Brain microvascular endothelial cell (primary cell): ENCODE data around the gene TP73.

Experiments
- DNase-seq: peaks from one replicate; pipeline ENCODE4 v3.0.0-alpha.2; 2020
- H3K27ac ChIP-seq: fragments of 250-450 bp; sonication (Bioruptor Pico); 2 replicates; pipeline ENCODE4 v1.5.1; 2020; ENCODE audit warnings: mild to moderate bottlenecking, moderate library complexity
- H3K27me3 ChIP-seq: fragments of 250-450 bp; sonication (Bioruptor Pico); replicated peaks from 2 replicates; pipeline ENCODE4 v1.5.1; 2020; ENCODE audit warnings: mild to moderate bottlenecking
- H3K36me3 ChIP-seq: fragments of 250-450 bp; sonication (Bioruptor Pico); replicated peaks from 2 replicates; pipeline ENCODE4 v1.5.1; 2020; ENCODE audit warnings: mild to moderate bottlenecking
- H3K4me3 ChIP-seq: 2 replicates; pipeline ENCODE4 v1.5.1; 2011; ENCODE audit warnings: low read depth, mild to moderate bottlenecking, control low read depth, low read length, moderate library complexity
- in situ Hi-C: cut with HindIII; loops from 2 replicates; pipeline ENCODE4 v1.10.0; 2017; ENCODE audit warnings: low sequenced_read_pairs, low pct_ligation_motif_present
- TF ChIP-seq, protein P1 (sequence below): IDR thresholded peaks from 2 replicates; pipeline ENCODE4 v1.5.1; 2011; ENCODE audit warnings: low read depth, mild to moderate bottlenecking, moderate library complexity, low read length, control low read depth, inconsistent platforms; ENCODE audit errors: missing control alignments

Gene TP73

DNA sequence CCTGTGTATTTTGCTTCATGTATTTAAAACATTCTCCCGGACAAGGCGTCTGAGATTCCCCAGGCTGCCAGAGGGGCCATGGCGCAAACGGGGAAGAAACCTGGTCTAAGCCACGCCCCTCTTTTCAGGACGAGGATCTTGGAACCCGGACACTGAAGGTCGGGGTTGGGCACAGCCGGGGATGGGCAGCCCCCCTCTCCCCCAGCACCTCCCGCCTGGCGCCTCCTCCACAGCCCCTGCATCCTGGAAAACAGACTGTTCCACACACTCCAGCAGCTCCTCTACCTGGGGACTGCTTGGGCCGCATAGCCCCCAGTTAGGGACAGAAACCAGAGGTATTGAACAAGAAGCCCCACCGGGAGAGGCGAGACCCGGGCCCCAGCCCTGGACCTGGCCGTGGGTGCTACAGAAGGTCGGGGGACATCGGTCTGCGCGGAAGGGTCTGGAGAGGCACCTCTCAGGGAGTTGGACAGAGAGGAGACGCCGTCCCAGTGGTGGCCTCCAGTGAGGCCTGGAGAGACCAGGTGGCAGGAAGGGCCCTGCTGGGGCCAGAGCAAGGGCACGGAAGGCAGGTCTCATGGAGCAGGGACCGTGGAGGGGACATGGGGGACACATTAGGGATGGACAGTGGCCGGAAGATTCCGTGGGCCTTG is 5.4 kb downstream of the TP73 start:
- in situ Hi-C loops, result no loop called here
- H3K27me3 ChIP-seq, result peaks cover 41% of the 10 kb centered on the region
- no peak overlapping the region for H3K27ac ChIP-seq
- no peak for DNase-seq
- TF ChIP-seq, protein P1, sequence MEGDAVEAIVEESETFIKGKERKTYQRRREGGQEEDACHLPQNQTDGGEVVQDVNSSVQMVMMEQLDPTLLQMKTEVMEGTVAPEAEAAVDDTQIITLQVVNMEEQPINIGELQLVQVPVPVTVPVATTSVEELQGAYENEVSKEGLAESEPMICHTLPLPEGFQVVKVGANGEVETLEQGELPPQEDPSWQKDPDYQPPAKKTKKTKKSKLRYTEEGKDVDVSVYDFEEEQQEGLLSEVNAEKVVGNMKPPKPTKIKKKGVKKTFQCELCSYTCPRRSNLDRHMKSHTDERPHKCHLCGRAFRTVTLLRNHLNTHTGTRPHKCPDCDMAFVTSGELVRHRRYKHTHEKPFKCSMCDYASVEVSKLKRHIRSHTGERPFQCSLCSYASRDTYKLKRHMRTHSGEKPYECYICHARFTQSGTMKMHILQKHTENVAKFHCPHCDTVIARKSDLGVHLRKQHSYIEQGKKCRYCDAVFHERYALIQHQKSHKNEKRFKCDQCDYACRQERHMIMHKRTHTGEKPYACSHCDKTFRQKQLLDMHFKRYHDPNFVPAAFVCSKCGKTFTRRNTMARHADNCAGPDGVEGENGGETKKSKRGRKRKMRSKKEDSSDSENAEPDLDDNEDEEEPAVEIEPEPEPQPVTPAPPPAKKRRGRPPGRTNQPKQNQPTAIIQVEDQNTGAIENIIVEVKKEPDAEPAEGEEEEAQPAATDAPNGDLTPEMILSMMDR, result no peak
- no peaks in the 10 kb centered on the region for H3K36me3 ChIP-seq
- H3K4me3 ChIP-seq, result no peak overlapping the region

DNA sequence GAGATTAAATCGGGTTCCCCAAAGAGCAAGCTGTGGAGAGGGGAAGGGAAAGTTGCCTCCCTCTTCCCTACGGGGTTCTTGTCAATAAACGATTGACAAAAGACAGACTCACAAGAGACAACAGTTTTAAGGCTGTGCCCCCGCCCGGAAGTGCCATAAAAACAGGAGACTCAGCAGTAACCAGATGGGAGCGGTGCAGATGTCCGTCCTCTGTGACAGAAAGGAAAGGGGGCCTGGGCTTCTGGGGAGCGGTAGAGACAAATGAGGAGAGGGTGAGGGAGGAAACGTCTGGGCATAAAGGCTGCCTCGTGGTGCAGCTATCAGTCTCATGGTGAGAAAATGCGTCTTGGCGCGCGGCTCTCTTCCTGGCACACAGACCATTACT is 5.9 kb downstream of the TP73 start:
- H3K27me3 ChIP-seq, result peaks cover 36% of the 10 kb centered on the region

DNA sequence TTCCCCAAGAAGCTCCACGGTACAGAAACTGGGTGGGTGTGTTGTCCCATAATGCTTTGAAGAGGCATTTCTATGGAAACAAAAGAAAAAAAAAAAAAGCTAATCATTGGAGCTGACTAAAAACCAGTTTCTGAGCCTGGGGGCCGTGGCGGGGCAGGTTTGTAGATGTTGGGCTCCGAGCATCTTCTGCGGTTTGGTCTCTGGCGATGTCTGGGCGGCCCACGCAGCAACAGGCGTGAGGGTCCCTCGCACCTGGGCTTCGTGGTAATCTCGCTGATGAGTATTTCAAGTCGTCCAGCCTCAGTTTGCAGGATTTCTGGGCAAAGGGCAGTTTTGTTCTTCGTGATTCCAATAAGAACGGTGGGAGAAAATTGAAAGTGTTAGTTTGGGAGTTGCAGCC is 6.8 kb downstream of the TP73 start:
- no peak overlapping the region for H3K4me3 ChIP-seq
- peaks cover 29% of the 10 kb centered on the region for H3K27me3 ChIP-seq
- in situ Hi-C loops, result no loop called here
- TF ChIP-seq, protein P1, result no peak
- no peak for DNase-seq
- H3K27ac ChIP-seq, result no peak overlapping the region
- H3K36me3 ChIP-seq, result no peaks in the 10 kb centered on the region

More for the DNA sequence above, 5.9 kb downstream of the TP73 start:
- DNase-seq, result no peak
- TF ChIP-seq, protein P1, result no peak
- Histone ChIP-seq H3K36me3 (no peaks in the 10 kb centered on the region), H3K27ac (no peak overlapping the region), H3K4me3 (no peak overlapping the region)
- in situ Hi-C loops, result no loop called here

DNA sequence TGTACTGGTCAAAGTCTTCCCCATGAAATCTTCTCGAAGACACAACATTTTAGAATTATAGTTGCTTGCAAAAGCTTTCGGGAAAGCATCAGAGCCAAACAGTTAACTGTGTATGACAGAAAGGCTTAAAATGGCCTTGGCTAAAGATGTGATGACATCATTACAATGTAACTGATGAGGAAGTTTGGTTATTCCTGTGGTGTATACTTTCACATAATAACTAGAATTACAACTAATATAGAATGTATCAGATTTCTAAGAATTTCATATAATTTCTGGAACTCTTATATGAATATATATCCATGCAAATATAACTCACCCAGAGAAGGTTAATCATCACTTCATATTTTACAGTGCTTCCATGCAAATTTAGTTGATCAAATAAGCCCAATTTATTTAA is 8.4 kb downstream of the TP73 start:
- no peak overlapping the region for H3K27ac ChIP-seq
- no peaks in the 10 kb centered on the region for H3K36me3 ChIP-seq
- no peak for DNase-seq
- H3K4me3 ChIP-seq, result no peak overlapping the region
- in situ Hi-C loops, result no loop called here
- TF ChIP-seq, protein P1, result no peak
- peaks cover 14% of the 10 kb centered on the region for H3K27me3 ChIP-seq

DNA sequence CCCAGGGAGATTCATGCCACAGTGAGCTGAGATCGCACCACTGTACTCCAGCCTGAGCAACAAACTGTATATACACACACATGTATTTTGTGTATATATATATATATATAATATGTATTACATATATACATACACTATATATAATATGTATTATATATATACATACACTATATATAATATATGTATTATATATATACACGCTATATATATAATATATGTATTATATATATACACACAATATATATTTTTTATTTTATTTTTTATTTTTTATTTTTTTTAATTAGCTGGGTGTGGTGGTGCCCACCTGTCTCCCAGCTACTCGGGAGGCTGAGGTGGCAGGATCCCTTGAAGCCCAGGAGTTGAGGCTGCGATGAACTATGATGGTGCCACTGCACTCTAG is 9.3 kb downstream of the TP73 start:
- H3K4me3 ChIP-seq, result no peak overlapping the region
- in situ Hi-C loops, result no loop called here
- H3K36me3 ChIP-seq, result no peaks in the 10 kb centered on the region
- H3K27me3 ChIP-seq, result peaks cover 9% of the 10 kb centered on the region
- no peak overlapping the region for H3K27ac ChIP-seq
- TF ChIP-seq, protein P1, result no peak
- no peak for DNase-seq

DNA sequence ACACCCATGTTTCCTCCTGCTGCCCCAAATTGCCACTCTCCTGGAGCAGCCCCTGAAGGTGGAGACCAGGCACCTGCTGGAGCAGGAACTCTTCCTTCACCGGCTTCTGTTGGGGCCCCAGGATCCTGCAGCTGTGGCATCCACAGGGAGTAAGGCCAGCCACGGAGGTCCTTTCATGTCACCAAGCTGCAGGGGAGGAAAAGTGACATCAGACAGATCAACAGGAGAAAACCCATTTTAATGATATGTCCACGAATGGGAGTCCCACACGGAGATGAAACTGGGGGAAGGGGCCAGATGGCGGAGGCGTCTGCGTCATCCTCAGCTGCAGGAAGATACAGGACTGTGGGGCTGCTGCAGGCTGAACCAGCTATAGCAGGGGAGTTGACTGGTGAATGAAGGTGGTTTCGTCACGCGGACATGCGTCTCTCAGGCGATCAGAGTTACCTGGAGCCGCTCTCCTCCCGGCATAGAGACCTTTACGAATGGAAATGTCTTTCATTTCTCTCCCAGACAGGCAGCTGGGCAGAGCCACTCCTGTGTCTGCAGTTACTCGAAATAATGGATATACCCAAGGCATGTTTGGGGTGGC is 9.9 kb downstream of the TP73 start:
- Histone ChIP-seq H3K27me3 (peaks cover 4% of the 10 kb centered on the region), H3K4me3 (no peak overlapping the region), H3K36me3 (no peaks in the 10 kb centered on the region), H3K27ac (no peak overlapping the region)
- in situ Hi-C loops, result no loop called here
- TF ChIP-seq, protein P1, result no peak
- no peak for DNase-seq
